Measurements from ENCODE around the gene CDC6. TPM values are rescaled to one million over a fixed set of nuclear protein-coding genes. Genes with fewer than 3 reads are reported as not detected.

Gene CDC6
- total and polyA plus RNA-seq, 2 donors (not counting 1 experiment from before 2014, with no cell fraction given): 0.69 to 2.2 TPM

- Mint-ChIP-seq H3K9me3 (ENCODE audit: insufficient read depth) (no peaks in the 10 kb centered on the region), H3K4me3 (no peak overlapping the region)
These were observed 64.6 kb downstream of the CDC6 start for GRCh38 chr17:40352237-40352778.

More at GRCh38 chr17:40352237-40352778, 64.6 kb downstream of the CDC6 start:
- no peaks in the 10 kb centered on the region for H3K27me3 ChIP-seq (replicated peaks in 1 of 4; ENCODE audit: control extremely low read depth in 1 of 4, control insufficient read depth in 3 of 4, insufficient read depth in 4 of 4, low read length in 3 of 4)
- peak overlapping the region in 1 of 2 donors; percentile 19 for H3K27ac ChIP-seq (ENCODE audit: low read length in 2 of 2)
- 94% methylated on average over 7 of the region's 7 CpGs for WGBS (ENCODE audit: insufficient coverage)
- no peak overlapping the region for H2AFZ ChIP-seq (ENCODE audit: insufficient read depth, low read depth, low read length, poor library complexity, severe bottlenecking)
- Mint-ChIP-seq H3K27me3 (no peaks in the 10 kb centered on the region), H3K4me1 (peaks cover 53% of the 10 kb centered on the region), H3K27ac (peak overlapping the region; percentile 64)
- H3K9me3 ChIP-seq (ENCODE audit: control extremely low read depth in 1 of 3, control insufficient read depth in 2 of 3, insufficient read depth in 1 of 3, low read length in 2 of 3): no peaks in the 10 kb centered on the region
- TF ChIP-seq CTCF (IDR thresholded peaks at IDR 0.05) (no peak), EZH2 (IDR thresholded peaks at IDR 0.05; ENCODE audit: borderline replicate concordance, insufficient read depth, low read depth, low read length, poor library complexity, severe bottlenecking) (no peak)
- peaks cover 10% of the 10 kb centered on the region for H3K79me2 ChIP-seq (ENCODE audit: control insufficient read depth, insufficient read depth, low read length)
- H3K9ac ChIP-seq (ENCODE audit: low read length): no peak overlapping the region
- peak overlapping the region; percentile 23 for H3K4me2 ChIP-seq (replicated peaks; ENCODE audit: low read depth, low read length, poor library complexity, severe bottlenecking)
- peaks cover 45% of the 10 kb centered on the region for H4K20me1 ChIP-seq (ENCODE audit: control insufficient read depth, insufficient read depth, low read length, poor library complexity, severe bottlenecking)
- intact Hi-C loops (cut with micrococcal nuclease): no loop called here
- H3K4me3 ChIP-seq (ENCODE audit: control extremely low read depth in 1 of 5, extremely low read depth in 1 of 5, insufficient read depth in 1 of 5, low read depth in 2 of 5, low read length in 4 of 5): no peak overlapping the region
- DNase-seq (peak; percentile 34), ATAC-seq (ENCODE audit: low read depth) (no peak)
- CTCF ChIA-PET: interaction anchor here (1.0 to 15.9 kb wide), 12 partner anchors 9 to 181 kb away, joined by 3 to 871 read pairs (median 4); partner anchors contain the start of genes CDC6 and RARA
- POLR2A ChIA-PET: interaction anchor here (1.7 kb wide), 1 partner anchor 30 kb away, joined by 4 read pairs; no protein-coding TSS in a partner anchor
- H3K4me1 ChIP-seq (ENCODE audit: control insufficient read depth in 2 of 2, insufficient read depth in 2 of 2, low read length in 2 of 2): peaks cover 29 to 48% of the 10 kb centered on the region in 2 donors
- peaks cover 0 to 52% of the 10 kb centered on the region in 2 experiments for H3K36me3 ChIP-seq (replicated peaks in 1 of 2; ENCODE audit: control extremely low read depth in 1 of 2, control insufficient read depth in 1 of 2, extremely low read depth in 1 of 2, insufficient read depth in 2 of 2, low read length in 1 of 2)

All from B cell (primary cell).